Activated CD4-positive, alpha-beta memory T cell treated with anti-CD3 and anti-CD28 coated beads, Interleukin-2, amount 10 ng/mL, durations not matched to agents 7 days and 5 days (primary cell): ENCODE measurements around the gene CYP8B1. TPM values are rescaled to one million over a fixed set of nuclear protein-coding genes. Genes with fewer than 3 reads are reported as not detected.
"Not testable (repeated sequence)": the region's sequence is repeated elsewhere in the genome, so short reads cannot be mapped to it uniquely, and the experiment has no call there.

Source experiments
- CTCF ChIA-PET: fragments of 350-600 bp; sonication (Branson Sonifier 250); formaldehyde crosslinking; loops from one replicate; lab custom pipeline; 2021; ENCODE audit warnings: antibody characterized with exemption, inconsistent platforms; lab: Charles Lee
- POLR2A ChIA-PET: fragments of 350-600 bp; sonication (Branson Sonifier 250); formaldehyde crosslinking; loops from one replicate; lab custom pipeline; 2021; ENCODE audit warnings: antibody characterized with exemption; lab: Charles Lee
- DNase-seq: peaks from one replicate; pipeline ENCODE4 v3.0.0-alpha.2; 2020
- H3K27ac Mint-ChIP-seq: one replicate; pipeline ENCODE4 v1.8.0; 2021; ENCODE audit warnings: mild to moderate bottlenecking, mixed read lengths
- H3K27me3 Mint-ChIP-seq: one replicate; pipeline ENCODE4 v1.8.0; 2021; ENCODE audit warnings: mixed read lengths
- H3K36me3 Mint-ChIP-seq: one replicate; pipeline ENCODE4 v1.8.0; 2021; ENCODE audit warnings: low read depth, mixed read lengths
- H3K4me1 Mint-ChIP-seq: one replicate; pipeline ENCODE4 v1.8.0; 2021; ENCODE audit warnings: mixed read lengths
- H3K4me3 Mint-ChIP-seq: one replicate; pipeline ENCODE4 v1.8.0; 2021; ENCODE audit warnings: mild to moderate bottlenecking, mixed read lengths
- H3K9me3 Mint-ChIP-seq: one replicate; pipeline ENCODE4 v1.8.0; 2021; ENCODE audit warnings: mixed read lengths
- total RNA-seq, 2 experiments: library from RNA; stranded (reverse); gene quantifications; one replicate each; pipeline ENCODE4 v1.2.3, GENCODE V29; 2021

Gene CYP8B1
- total RNA-seq, 2 experiments from 2014 or later = not detected

GRCh38 chr3:42900226-42901072 is 24.8 kb upstream of the CYP8B1 start:
- H3K27ac Mint-ChIP-seq = peak overlapping the region; percentile 12
- peaks cover 40% of the 10 kb centered on the region for H3K9me3 Mint-ChIP-seq
- H3K36me3 Mint-ChIP-seq = peaks cover 30% of the 10 kb centered on the region
- ChIA-PET POLR2A (interaction anchor here (1.5 kb wide), 1 partner anchor 17 kb away, joined by 3 read pairs; no protein-coding TSS in a partner anchor), CTCF (no interaction called here)
- DNase-seq = no peak
- H3K4me1 Mint-ChIP-seq = peaks cover 39% of the 10 kb centered on the region
- H3K4me3 Mint-ChIP-seq = no peak overlapping the region
- H3K27me3 Mint-ChIP-seq = peaks cover 16% of the 10 kb centered on the region

DNA sequence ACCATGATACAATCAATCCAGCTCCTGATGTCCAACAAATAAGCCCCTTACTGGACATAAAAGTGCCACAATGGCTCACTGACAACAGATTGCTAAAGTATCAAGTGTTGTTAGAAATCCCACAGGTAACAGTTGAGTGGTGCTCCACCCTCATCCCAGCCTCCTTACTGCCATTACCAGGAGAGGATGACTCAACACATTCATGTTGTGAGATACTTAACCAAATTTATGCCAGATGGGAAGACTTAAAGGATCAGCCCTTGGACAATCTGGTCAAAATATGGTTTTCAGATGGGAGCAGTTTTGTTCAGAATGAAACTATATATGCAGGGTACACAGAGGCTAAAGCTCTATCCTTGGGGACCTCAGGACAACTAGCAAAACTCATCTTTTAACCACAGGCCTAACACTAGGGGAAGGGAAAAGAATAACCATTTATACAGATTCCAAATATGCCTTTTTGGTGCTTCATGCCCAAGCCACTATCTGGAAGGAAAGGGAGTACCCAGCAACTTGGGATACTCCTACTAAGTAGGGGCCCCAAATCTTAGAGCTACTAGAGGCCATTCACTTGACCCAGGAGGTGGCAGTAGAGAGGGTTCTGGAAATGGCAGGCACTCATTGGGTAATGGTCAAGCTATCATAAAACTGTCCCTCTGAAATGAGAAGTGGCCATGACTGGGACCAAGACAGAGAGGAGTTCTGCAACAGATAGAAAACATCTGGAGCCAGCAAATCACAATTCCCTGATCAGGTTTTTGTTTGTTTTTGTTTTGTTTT is 23.4 kb upstream of the CYP8B1 start:
- H3K4me3 Mint-ChIP-seq = no peak overlapping the region
- peaks cover 17% of the 10 kb centered on the region for H3K36me3 Mint-ChIP-seq
- H3K27me3 Mint-ChIP-seq = peaks cover 6% of the 10 kb centered on the region
- DNase-seq = no peak
- ChIA-PET CTCF (interaction anchor here (1.3 kb wide), 1 partner anchor 67 kb away, joined by 3 read pairs; no protein-coding TSS in a partner anchor), POLR2A (no interaction called here)
- peaks cover 27% of the 10 kb centered on the region for H3K9me3 Mint-ChIP-seq
- peaks cover 48% of the 10 kb centered on the region for H3K4me1 Mint-ChIP-seq
- H3K27ac Mint-ChIP-seq = no peak overlapping the region

- Mint-ChIP-seq H3K36me3 (peaks cover under 1% of the 10 kb centered on the region), H3K27me3 (peaks cover 3% of the 10 kb centered on the region), H3K9me3 (peaks cover 15% of the 10 kb centered on the region), H3K27ac (no peak overlapping the region), H3K4me1 (peaks cover 32% of the 10 kb centered on the region), H3K4me3 (no peak overlapping the region)
- no peak for DNase-seq
- ChIA-PET CTCF (no interaction called here), POLR2A (no interaction called here)
Observed at GRCh38 chr3:42895580-42895868, 19.8 kb upstream of the CYP8B1 start.

GRCh38 chr3:42894698-42895579 is 19.3 kb upstream of the CYP8B1 start:
- Mint-ChIP-seq H3K9me3 (peaks cover 14% of the 10 kb centered on the region), H3K27me3 (peaks cover 3% of the 10 kb centered on the region), H3K36me3 (no peaks in the 10 kb centered on the region), H3K4me3 (no peak overlapping the region), H3K4me1 (peaks cover 30% of the 10 kb centered on the region), H3K27ac (peak overlapping the region; percentile 8)
- ChIA-PET CTCF (no interaction called here), POLR2A (no interaction called here)
- DNase-seq = no peak

DNA sequence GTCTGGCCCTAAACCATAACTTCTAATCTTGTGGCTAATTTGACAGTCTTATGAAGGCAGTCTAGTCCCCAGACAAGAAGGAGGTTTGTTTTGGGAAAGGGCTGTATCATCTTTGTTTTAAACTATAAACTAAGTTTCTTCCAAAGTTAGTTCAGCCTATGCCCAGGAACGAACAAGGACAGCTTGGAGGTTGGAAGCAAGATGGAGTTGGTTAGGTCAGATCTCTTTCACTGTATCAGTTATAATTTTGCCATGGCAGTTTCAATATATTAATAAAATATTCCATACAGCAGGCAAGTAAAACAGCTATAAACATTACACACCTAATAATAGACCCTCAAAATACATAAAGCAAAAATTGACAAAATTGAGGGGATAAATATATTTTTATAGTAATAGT is 17.1 kb upstream of the CYP8B1 start:
- DNase-seq = no peak
- Mint-ChIP-seq H3K27ac (no peak overlapping the region), H3K27me3 (peaks cover 12% of the 10 kb centered on the region), H3K4me3 (no peak overlapping the region), H3K9me3 (peaks cover 8% of the 10 kb centered on the region), H3K36me3 (no peaks in the 10 kb centered on the region), H3K4me1 (peaks cover 30% of the 10 kb centered on the region)
- CTCF ChIA-PET = interaction anchor here (0.9 kb wide), 1 partner anchor 11 kb away, joined by 4 read pairs; no protein-coding TSS in a partner anchor
- POLR2A ChIA-PET = interaction anchor here (1.7 kb wide), 1 partner anchor 11 kb away, joined by 3 read pairs; no protein-coding TSS in a partner anchor

DNA sequence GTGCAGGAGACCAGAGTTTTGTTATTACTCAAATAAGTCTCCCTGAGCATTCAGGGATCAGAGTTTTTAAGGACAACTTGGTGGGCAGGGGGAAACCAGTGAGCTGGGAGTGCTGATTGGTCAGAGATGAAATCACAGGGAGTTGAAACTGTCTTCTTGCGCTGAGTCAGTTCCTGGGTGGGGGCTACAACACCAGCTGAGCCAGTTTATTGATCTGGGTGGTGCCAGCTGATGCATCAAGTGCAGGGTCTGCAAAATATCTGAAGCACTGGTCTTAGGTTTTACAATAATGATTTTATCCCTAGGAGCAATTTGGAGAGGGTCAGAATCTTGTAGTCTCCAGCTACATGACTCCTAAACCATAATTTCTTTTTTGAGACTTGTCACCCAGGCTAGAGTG is 16.5 kb upstream of the CYP8B1 start:
- ChIA-PET CTCF (no interaction called here), POLR2A (interaction anchor here (1.7 kb wide), 1 partner anchor 11 kb away, joined by 3 read pairs; no protein-coding TSS in a partner anchor)
- Mint-ChIP-seq H3K9me3 (peaks cover 5% of the 10 kb centered on the region), H3K4me3 (no peak overlapping the region), H3K27me3 (peaks cover 15% of the 10 kb centered on the region), H3K36me3 (no peaks in the 10 kb centered on the region), H3K4me1 (peaks cover 30% of the 10 kb centered on the region), H3K27ac (no peak overlapping the region)
- DNase-seq = no peak

DNA sequence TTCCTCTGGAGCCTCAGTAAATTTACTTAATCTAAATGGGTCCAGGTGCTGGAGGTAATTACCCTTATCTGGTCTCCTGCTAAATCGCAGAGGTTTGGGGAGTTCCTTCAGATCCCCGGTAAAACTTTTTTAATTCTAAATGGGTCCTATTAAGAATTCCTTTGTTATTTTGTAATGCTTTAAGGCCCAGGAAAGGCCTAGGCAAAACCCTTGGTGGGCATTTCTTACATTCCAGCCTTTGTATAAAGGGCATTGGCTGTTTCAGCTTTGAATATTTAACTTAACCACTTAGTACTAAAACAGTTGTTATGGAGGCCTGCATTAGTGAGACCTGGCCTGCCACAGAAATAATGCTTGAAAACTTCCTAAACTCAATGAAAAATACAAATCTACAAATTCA is 15.4 kb upstream of the CYP8B1 start:
- ChIA-PET CTCF (no interaction called here), POLR2A (interaction anchor here (1.7 kb wide), 1 partner anchor 10 kb away, joined by 3 read pairs; no protein-coding TSS in a partner anchor)
- Mint-ChIP-seq H3K4me3 (no peak overlapping the region), H3K27me3 (peaks cover 20% of the 10 kb centered on the region), H3K27ac (no peak overlapping the region), H3K4me1 (peaks cover 29% of the 10 kb centered on the region), H3K36me3 (no peaks in the 10 kb centered on the region), H3K9me3 (peaks cover 4% of the 10 kb centered on the region)
- DNase-seq = no peak

- H3K4me3 Mint-ChIP-seq = no peak overlapping the region
- peaks cover 13% of the 10 kb centered on the region for H3K4me1 Mint-ChIP-seq
- no peak overlapping the region for H3K27ac Mint-ChIP-seq
- ChIA-PET POLR2A (no interaction called here), CTCF (no interaction called here)
- no peaks in the 10 kb centered on the region for H3K36me3 Mint-ChIP-seq
- H3K9me3 Mint-ChIP-seq = peaks cover 3% of the 10 kb centered on the region
- no peak for DNase-seq
- H3K27me3 Mint-ChIP-seq = peaks cover 21% of the 10 kb centered on the region
Observed at GRCh38 chr3:42887084-42887483, 11.4 kb upstream of the CYP8B1 start.

DNA sequence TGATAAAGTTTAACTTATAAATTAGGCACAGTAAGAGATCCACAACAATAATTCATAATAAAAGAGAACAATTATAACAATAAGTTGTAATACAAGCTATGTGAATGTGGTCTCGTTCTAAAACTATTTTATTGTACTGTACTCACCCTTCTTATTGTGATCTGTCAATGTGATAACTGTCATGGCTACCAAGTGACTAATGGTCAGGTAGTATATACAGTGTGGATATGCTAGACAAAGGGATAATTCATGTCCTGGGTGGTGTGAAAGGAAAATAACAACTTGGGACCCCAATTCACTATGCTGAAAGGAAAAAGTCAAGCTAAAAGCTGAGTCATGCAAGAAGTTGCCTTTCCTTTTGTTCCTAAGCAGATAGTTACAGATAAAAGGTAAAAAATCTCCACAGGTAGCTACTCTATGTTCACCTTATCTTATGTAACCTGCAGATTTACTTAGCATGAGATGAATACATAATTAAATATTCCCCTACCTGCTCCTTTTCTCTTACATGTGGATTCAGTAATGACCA is 10.7 kb upstream of the CYP8B1 start:
- no peak overlapping the region for H3K4me3 Mint-ChIP-seq
- DNase-seq = no peak
- POLR2A ChIA-PET = no interaction called here
- H3K27me3 Mint-ChIP-seq = peaks cover 19% of the 10 kb centered on the region
- peaks cover 10% of the 10 kb centered on the region for H3K4me1 Mint-ChIP-seq
- H3K36me3 Mint-ChIP-seq = no peaks in the 10 kb centered on the region
- no peaks in the 10 kb centered on the region for H3K9me3 Mint-ChIP-seq
- CTCF ChIA-PET = no interaction called here
- H3K27ac Mint-ChIP-seq = no peak overlapping the region

GRCh38 chr3:42884324-42884723 is 8.6 kb upstream of the CYP8B1 start:
- Mint-ChIP-seq H3K4me1 (peaks cover 15% of the 10 kb centered on the region), H3K27me3 (peaks cover 23% of the 10 kb centered on the region), H3K4me3 (no peak overlapping the region), H3K9me3 (no peaks in the 10 kb centered on the region), H3K36me3 (no peaks in the 10 kb centered on the region), H3K27ac (no peak overlapping the region)
- no peak for DNase-seq
- CTCF ChIA-PET = no interaction called here
- POLR2A ChIA-PET = no interaction called here

GRCh38 chr3:42883251-42883930 is 7.7 kb upstream of the CYP8B1 start:
- H3K36me3 Mint-ChIP-seq, POLR2A ChIA-PET, H3K27ac Mint-ChIP-seq, DNase-seq, CTCF ChIA-PET, H3K4me3 Mint-ChIP-seq, H3K9me3 Mint-ChIP-seq: not testable (repeated sequence)
- H3K27me3 Mint-ChIP-seq = peaks cover 18% of the 10 kb centered on the region
- H3K4me1 Mint-ChIP-seq = peaks cover 15% of the 10 kb centered on the region
